GM04504 (cell line): ENCODE data around the gene MRPL1.
"Not testable (repeated sequence)": the region's sequence is repeated elsewhere in the genome, so short reads cannot be mapped to it uniquely, and the experiment has no call there.

Experiments used
- DNase-seq: peaks from one replicate; pipeline ENCODE4 v3.0.0-alpha.2; 2012; ENCODE audit warnings: low read depth

The MRPL1 gene

DNA sequence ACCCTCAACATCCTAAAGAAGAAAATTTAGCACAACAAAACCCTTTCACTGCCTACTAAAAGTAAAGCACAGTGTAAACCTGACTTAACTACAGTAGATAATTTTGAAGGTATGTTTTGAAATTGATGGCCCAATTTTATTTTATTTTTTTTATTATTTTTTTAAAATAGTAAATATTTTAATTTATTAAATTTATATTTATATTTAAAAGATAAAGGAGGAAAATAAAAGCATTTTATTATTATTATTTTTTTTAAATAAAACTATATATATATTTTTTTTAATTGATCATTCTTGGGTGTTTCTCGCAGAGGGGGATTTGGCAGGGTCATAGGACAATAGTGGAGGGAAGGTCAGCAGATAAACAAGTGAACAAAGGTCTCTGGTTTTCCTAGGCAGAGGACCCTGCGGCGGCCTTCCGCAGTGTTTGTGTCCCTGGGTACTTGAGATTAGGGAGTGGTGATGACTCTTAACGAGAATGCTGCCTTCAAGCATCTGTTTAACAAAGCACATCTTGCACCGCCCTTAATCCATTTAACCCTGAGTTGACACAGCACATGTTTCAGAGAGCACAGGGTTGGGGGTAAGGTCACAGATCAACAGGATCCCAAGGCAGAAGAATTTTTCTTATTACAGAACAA, 120.4 kb downstream of the MRPL1 start:
- not testable (repeated sequence) for DNase-seq

DNA sequence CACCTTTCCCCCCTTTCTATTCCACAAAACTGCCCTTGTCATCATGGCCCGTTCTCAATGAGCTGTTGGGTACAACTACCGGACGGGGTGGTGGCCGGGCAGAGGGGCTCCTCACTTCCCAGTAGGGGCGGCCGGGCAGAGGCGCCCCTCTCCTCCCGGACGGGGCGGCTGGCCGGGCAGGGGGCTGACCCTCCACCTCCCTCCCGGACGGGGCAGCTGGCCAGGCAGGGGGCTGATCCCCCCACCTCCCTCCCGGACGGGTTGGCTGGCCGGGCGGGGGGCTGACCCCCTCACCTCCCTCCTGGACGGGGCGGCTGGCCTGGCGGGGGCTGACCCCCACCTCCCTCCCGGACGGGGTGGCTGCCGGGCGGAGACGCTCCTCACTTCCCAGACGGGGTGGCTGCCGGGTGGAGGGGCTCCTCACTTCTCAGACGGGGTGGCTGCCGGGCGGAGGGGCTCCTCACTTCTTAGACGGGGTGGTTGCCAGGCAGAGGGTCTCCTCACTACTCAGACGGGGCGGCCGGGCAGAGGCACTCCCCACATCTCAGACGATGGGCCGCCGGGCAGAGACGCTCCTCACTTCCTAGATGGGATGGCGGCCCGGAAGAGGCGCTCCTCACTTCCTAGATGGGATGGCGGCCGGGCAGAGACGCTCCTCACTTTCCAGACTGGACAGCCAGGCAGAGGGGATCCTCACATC, 121.1 kb downstream of the MRPL1 start:
- DNase-seq: not testable (repeated sequence)

- DNase-seq: no peak
These were observed 127.3 kb downstream of the MRPL1 start for GRCh38 chr4:77989968-77990367.

DNA sequence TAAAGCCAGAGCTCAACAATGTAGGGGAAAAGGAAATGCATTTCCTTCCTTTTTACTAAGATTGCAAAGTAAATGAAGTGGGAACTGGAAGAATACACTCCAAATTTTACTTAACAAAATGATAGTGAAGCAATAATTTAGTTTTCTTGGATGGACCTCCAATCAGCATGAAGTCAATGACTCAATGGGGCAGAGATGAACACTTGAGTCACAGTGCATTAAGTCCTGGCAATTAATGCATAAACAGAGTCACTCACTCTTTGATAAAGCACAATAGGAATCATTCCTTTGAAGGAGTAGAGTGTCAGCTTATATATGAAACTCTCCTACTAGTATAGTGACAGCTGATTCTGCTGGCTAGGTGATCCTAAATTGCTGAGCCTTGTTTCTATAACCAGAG, 127.8 kb downstream of the MRPL1 start:
- no peak for DNase-seq

GRCh38 chr4:77990904-77991358, 128.3 kb downstream of the MRPL1 start:
- no peak for DNase-seq

DNA sequence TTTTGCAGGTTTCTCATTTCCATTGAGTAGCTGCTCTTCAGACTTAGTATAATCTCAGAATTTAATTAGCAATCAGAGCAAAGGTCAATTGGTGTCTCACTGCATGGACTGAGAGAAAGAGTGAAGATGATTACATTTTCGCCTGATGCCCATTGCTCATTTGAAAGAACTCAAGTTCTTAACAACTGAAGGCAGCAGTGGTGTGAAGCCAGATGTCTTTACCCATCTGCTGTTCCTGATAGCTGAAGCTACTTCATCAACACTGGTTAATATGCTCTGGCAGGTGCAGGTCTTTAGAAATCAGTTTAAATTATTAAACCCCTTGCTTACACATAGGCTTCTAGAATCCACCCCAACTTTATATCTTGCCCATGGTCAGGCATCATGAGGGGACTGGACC, 130.0 kb downstream of the MRPL1 start:
- DNase-seq: no peak

- peak; percentile 48 for DNase-seq
These were observed 131.6 kb downstream of the MRPL1 start for GRCh38 chr4:77994194-77994721.

DNA sequence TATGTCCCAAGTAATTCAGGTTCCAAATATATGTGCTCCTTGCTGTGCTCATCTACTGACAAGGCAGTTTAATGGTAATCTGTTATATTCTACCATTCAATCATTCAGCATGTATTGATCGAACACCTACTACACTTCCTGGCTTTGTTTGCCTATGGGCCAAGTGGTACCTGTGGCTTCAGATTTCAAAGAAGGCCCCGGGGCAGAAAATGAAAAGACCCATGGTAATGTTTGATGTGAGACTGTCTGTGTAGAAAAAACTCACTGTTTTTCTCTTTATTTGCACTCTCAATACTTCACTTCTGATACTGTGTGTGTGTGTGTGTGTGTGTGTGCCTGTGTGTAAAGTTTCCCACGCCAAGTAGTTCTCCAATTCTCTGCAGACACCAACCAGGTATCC, 133.4 kb downstream of the MRPL1 start:
- DNase-seq: no peak

DNA sequence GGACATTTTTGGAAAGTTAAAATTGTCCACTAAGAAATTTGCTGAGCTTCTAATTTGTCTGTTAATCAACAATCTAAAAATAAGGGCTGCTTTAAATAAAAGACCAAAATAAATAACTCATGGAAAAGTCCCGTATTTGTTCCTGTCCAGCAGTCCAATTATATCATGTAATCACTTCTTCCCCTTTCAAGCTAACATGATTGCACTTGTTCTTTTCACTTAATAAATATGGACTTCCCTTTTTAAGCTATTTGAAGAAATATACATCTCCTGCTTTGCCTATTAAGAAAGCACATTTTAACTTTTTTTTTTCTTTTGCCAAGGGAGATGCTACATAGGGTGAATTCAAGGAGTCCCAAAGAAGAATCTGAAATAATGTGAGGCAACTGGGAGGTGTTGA, 138.9 kb downstream of the MRPL1 start:
- no peak for DNase-seq

- no peak for DNase-seq
These were observed 139.6 kb downstream of the MRPL1 start for GRCh38 chr4:78002260-78002659.
